DMS79 (cell line): ENCODE measurements around the gene RNF135.
"Not testable (repeated sequence)": the region's sequence is repeated elsewhere in the genome, so short reads cannot be mapped to it uniquely, and the experiment has no call there.

Experiments
- DNase-seq: peaks from one replicate; lab custom pipeline; 2025; lab: John Stamatoyannopoulos, UW

Gene RNF135

DNA sequence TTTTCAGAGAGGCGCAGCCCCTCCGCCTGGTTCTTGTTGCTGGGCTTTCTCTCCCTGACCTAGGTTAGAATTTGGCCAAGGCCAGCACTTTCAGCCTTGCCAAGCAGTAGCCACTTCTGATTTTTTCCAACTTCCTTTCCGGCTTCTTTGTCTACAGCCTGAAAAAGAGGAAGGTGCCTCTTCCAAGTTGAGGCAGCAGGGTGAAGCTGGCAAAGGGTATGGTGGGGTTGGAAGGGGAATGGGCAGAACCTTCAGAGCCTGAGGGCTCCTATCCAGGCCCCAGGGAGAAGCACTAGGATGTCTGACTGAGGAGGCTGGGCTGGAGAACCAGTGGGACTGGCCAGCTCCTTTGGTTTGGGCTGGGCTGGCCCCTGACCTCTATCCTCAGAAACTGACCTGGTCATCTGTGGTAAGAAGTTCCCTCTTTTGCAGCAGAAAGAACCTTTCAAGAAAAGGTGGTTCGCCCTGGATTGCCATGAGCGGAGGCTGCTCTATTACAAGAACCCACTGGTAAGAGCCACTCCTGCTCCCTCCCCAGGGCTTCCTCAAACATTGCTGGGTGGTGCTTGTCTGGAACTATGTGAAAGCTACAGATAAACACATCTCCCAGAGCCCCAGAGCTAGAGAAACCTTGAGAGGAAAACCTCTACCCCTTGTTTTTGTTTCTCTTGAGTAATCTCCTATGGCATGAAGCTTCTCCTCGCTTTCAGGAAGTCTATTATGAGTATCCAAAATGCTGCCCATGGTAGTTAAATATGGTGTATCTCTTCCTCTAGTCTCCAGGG lies 16.6 kb upstream of the RNF135 start:
- DNase-seq = no peak

DNA sequence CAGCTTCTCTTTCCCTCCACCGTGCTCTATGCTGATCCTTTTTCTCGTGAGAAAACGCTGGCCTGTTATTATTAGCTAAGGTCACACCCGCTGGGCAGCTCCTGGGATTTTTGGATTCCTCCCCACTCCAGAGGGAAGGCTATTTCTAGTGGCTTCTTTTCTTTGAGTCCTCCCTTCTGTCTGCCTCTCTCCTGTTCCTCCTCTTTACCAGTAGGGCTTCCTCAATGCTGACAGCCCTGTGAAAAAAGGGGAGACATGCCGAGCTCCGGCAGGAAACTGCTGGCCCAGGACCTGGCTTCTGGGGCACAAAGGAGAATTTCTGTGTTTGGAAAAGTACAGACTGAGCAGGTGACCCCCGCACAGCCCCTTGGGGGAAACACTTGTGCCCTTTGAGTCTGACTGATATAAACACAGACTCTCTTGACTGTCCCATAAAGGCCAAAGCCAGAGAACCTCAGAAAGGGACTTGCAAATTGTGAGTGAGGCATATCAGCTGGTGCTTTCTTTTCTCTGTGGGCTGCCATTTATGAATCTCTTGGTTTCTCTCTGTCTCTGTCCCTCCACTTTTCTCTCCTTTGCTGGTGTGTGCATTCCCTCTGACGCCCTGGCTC lies 14.0 kb upstream of the RNF135 start:
- DNase-seq = no peak

DNA sequence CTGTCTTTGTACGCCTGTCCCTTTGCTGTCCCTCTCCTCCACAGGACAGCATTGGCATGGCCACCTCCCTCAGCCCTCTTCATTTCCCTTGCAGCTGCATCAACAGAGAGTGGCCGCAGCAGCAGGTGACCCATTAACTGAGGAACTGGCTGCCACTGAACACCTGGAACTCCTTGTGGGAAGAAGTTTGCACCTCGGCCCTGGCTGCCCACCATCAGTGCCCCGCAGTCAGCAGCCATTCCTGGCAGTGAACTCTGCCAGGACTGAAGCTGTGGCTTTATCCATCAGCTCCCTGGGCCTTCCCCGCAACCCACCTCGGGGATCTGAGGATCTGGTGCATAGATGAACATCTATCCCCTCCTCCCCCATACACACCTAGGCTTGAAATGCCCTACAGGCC lies 13.1 kb upstream of the RNF135 start:
- DNase-seq = no peak

DNA sequence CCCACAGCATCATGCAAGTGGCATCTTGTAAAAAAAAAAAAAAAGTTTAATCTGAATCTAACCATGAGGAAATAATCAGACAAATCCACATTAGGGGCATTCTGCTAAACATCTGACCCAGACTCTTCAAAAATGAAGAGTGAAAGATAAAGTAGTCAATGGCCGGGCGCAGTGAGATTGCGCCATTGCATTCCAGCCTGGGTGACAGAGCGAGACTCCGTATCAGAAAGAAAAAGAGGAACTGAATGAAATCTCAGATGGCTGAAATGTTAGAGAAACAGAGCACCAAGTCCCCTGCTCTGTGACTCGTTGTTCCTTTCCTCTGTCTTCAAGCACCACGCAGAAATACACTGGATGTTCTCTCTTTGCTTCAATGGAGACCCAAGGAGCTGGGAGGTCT lies 12.7 kb upstream of the RNF135 start:
- no peak for DNase-seq

- no peak for DNase-seq
These were observed 9.3 kb upstream of the RNF135 start for GRCh38 chr17:30961209-30962188.

DNA sequence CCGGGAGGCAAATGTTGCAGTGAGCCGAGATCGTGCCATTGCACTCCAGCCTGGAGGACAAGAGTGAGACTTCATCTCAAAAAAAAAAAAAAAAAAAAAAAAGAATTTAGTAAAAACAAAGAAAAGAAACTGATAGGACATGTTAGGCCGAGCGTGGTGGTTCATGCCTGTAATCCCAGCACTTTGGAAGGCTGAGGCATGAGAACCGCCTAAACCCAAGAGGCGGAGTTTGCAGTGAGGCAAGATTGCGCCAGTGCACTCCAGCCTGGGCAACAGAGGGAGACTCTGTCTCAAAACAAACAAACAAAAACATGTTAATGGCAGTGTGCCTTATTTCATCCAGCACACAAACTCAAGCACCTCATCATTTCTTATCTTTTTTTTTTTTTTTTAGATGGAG lies 6.5 kb upstream of the RNF135 start:
- not testable (repeated sequence) for DNase-seq

- no peak for DNase-seq
These were observed 6.0 kb upstream of the RNF135 start for GRCh38 chr17:30964876-30965275.

DNA sequence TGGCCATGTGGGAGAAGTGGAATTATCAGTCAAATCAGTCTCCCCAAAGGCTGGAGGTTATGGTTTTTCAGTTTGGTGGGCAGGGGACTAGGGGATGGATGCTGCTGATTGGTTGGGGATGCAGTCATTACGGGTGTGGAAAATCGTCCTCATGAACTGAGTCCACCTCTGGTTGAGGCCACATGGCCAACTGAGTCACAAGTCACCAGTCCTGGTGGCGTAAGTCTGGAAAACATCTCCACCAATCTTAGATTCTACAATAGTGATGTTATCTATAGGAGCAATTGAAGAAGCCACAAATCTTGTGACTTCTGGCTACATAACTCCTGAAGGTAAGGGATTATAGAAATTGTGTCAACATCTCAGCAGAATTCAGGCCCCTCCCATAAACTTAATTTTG lies 5.2 kb upstream of the RNF135 start:
- DNase-seq = no peak

- not testable (repeated sequence) for DNase-seq
These were observed 2.9 kb upstream of the RNF135 start for GRCh38 chr17:30967911-30968310.

DNA sequence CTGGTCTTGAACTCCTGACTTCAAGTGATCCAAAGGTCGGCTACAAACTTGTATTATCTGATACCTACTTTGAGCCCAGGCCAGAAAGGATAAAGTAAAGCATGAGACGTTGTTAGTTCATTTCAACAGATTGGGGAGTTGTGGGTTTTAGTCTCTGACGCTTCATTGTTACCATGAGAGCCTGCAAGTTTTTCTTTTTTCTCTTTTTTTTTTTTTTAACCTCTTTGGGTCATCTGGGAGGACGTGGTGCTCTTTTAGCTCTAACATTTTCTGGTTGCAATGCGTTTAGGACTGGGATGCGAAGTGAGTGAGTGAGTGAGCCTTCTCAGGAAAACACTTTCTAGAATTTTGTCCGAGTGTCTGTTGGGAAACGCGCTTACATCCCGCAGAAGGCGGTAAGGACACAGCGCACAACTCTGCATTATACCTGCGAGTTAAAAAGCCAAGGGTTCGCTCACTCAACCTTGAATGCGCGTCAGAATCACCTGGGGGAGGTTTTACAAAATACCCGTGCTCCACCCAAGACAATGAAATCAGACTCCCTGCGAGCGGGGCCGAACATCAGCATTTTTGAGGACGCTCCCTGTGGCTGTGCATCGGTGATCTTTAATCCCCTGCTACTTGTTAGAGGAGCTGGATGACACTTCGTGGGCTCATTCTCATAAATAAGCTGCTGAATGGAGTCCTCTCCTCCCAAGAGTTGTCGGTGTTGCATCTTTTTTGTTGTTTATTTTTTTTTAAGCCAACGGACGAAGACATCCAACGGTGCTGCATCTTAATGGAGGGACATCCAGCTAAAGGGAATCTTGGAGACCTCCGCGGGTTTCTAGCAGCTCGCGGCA lies 629 bp upstream of the RNF135 start:
- DNase-seq = peak; percentile 47

DNA sequence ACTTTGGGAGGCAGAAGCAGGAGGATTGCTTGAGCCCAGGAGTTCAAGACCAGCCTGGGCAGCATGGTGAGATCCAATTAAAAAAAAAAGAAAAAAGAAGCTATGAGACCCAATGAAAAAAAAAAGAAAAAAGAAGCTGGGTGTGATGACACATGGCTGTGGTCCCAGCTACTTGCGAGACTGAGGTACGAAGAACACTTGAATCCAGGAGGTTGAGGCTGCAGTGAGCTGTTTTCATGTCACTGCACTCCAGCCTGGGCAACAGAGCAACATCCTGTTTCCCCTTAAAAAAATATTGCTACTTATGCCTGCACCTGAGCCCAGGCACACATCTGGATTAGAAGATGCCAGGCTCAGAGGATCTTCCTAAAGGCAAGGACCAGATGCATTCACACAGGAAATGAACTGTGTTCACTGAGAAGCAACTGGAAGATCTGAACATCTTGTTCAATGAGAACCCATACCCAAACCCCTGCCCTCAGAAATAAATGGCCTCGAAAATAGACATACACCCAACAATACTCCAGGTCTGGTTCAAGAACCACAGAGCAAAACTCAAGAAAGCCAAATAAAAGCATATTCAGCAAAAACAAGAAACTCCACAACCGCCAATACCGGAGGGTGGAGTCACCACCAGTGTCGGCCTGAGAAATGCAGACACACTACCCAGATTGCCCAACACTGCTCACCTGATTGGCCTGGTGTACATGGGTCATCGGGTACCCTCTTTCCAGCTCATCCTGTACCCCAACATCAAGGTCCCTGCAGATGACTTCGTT lies 4.4 kb downstream of the RNF135 start:
- DNase-seq = no peak

DNA sequence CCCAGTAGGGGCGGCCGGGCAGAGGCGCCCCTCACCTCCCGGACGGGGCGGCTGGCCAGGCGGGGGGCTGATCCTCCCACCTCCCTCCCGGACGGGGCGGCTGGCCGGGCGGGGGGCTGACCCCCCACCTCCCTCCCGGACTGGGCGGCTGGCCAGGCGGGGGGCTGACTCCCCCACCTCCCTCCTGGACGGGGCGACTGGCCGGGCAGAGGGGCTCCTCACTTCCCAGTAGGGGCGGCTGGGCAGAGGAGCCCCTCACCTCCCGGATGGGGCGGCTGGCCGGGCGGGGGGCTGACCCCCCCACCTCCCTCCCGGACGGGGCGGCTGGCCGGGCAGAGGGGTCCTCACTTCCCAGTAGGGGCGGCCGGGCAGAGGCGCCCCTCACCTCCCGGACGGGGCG lies 9.1 kb downstream of the RNF135 start:
- not testable (repeated sequence) for DNase-seq

DNA sequence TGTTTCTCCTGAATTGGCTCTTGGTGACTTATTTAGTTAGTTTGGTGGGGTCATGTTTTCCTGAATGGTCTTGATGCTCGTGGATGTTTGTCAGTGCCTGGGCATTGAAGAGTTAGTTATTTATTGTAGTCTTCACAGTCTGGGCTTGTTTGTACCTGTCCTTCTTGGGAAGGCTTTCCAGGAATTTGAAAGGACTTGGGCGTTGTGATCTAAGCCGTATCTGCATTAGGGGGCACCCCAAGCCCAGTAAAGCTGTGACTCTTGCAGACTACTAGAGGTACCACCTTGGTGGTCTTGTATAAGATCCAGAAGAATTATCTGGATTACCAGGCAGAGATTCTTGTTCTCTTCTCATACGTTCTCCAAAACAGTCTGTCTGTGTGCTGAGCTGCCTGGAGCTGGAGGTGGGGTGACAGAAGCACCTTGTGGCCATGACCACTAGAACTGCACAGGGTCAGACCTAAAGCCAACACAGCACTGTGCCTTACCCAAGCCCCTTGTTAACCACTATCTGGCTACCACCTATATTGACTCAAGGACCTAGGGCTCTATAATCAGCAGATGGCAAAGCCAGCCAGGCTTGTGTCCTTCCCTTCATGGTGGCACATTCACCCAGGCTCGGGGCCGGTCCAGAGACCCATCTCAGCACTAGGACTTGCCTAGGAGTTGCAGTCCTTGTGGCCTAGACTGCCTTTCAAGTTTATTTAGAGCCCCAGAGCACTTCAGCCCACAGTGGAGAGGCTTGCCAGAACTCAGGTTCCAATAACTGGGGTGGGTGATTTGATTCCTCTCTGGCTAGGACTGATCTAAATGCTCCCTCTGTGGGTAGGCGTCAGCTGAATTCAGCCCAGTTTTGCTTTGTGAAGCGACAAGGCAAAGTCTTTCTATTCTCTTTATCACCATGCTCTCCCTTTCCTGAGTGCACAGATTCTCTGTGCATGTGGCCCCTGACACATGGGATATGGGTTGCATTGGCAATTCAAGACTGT lies 11.0 kb downstream of the RNF135 start:
- no peak for DNase-seq

GRCh38 chr17:30982855-30983254 lies 12.0 kb downstream of the RNF135 start:
- DNase-seq = no peak

DNA sequence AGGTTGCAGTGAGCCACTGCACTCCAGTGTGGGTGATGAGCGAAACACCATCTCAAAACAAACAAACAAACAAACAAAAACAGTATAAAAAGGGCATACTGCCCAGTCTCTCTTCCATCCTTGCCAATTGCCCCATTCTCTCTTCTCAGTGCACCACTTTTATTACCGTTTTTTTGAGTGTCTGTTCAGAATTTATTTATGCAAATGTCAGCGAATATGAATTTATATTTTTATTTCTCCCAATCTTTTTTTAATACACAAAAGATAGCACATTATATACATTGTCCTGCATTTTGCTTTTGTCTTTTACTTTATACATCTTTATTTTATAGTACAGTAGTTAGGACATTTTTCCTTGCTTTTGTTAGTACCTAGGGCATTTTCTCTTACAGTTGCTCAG lies 19.6 kb downstream of the RNF135 start:
- no peak for DNase-seq

DNA sequence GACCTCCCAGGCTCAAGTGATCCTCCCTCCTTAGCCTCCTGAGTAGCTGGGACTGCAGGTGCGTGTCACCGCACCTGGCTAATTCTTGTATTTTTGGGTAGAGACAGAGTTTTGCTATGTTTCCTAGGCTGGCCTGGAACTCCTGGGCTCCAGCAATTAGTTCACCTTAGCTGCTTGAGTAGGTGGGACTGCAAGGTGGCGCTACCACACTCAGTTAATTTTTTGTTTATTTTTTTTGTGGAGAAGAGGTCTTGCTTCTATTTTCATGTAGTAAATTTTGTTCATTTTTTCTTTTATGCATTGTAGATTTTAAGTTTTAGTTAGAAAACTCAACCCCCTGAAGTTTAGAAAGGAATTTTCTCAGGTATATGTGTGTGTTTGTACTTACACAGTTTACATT lies 21.7 kb downstream of the RNF135 start:
- DNase-seq = no peak

DNA sequence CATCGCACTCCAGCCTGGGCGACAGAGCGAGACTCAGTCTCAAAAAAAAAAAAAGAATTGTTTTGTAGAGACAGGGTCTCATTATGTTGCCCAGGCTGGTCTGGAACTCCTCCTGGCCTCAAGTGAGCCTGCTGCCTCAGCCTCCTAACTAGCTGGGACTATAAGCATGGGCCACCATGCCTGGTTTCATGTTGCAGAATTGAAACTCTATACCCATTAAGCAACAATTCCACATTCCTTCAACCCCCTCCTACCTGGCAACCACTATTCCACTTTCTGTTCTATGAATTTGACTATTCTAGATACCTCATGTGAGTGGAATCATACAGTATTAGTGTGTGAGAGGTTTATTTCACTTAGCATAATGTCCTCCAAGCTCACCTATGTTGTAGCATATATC lies 24.5 kb downstream of the RNF135 start:
- no peak for DNase-seq

DNA sequence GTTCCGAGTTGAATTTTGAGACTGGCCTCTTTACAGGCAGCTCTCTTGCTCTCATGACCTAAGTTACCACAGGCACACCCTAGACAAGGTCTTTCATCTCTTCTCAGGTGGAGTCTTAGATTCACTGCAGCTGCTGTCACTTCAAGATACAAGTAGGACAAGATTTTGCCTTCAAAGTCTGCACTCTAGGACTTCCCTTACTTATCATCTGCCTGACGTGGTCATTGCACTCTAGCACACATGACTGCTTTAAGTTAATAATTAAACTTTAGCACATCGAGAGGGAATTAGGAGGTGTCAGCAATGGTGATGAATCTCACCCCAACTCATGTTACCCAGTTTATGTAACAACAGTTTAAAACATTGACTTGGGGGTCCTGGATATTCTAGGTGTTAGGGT lies 25.6 kb downstream of the RNF135 start:
- no peak for DNase-seq

- DNase-seq = no peak
These were observed 26.4 kb downstream of the RNF135 start for GRCh38 chr17:30997270-30997669.

DNA sequence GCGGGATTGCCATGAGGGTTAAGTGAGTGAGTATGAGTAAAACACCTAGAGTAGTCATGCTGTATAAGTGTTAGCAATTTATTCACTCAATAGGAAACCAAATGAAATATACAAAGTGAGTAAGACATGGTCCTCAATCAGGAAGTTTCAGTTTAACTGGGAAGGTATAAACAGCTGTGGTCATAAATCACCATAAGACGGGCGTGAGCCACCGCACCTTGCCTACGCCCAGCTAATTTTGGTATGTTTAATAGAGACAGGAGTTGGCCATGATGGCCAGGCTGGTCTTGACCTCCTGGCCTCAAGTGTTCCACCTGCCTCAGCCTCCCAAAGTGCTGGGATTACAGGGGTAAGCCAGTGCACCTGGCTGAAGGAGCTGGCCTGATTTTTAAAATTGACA lies 27.0 kb downstream of the RNF135 start:
- DNase-seq = no peak
